BJ (cell line): Measurements from ENCODE around the gene GPR12. TPM values are rescaled to one million over a fixed set of nuclear protein-coding genes. Genes with fewer than 3 reads are reported as not detected.

Experiments used
- CTCF ChIA-PET: fragments of 350-600 bp; formaldehyde crosslinking; extraction: SDS; loops from one replicate; lab custom pipeline; 2021; ENCODE audit warnings: antibody characterized with exemption, inconsistent platforms; lab: Yijun Ruan, JAX
- POLR2A ChIA-PET: fragments of 300-600 bp; sonication (Branson Sonifier 250); formaldehyde crosslinking; extraction: SDS; loops from one replicate; lab custom pipeline; 2021; ENCODE audit warnings: antibody characterized with exemption; lab: Charles Lee
- DNase-seq: peaks from one replicate; pipeline ENCODE4 v3.0.0-alpha.2; 2011; ENCODE audit warnings: low read depth
- H3K27me3 ChIP-seq: 2 replicates; pipeline ENCODE4 v1.6.0; 2011; ENCODE audit warnings: low read length; ENCODE audit not compliant: control insufficient read depth, insufficient read depth
- H3K36me3 ChIP-seq: 2 replicates; pipeline ENCODE4 v1.5.1; 2011; ENCODE audit warnings: low read length; ENCODE audit not compliant: control insufficient read depth, insufficient read depth
- H3K4me3 ChIP-seq: 2 replicates; pipeline ENCODE4 v1.5.1; 2011; ENCODE audit warnings: low read depth, mild to moderate bottlenecking, control low read depth, low read length
- CTCF ChIP-seq: IDR thresholded peaks from 2 replicates; pipeline ENCODE4 v1.5.1; 2011; ENCODE audit warnings: low read depth, mild to moderate bottlenecking, control low read depth, inconsistent platforms, low read length, moderate library complexity; ENCODE audit not compliant: insufficient read depth
- polyA plus RNA-seq: library from polyadenylated mRNA; depleted of rRNA; stranded (reverse); fragments of >200 nt; gene quantifications from 2 replicates; pipeline ENCODE4 v1.2.3, GENCODE V29; 2011

GPR12 gene
- polyA plus RNA-seq, 1 experiment = not detected

DNA sequence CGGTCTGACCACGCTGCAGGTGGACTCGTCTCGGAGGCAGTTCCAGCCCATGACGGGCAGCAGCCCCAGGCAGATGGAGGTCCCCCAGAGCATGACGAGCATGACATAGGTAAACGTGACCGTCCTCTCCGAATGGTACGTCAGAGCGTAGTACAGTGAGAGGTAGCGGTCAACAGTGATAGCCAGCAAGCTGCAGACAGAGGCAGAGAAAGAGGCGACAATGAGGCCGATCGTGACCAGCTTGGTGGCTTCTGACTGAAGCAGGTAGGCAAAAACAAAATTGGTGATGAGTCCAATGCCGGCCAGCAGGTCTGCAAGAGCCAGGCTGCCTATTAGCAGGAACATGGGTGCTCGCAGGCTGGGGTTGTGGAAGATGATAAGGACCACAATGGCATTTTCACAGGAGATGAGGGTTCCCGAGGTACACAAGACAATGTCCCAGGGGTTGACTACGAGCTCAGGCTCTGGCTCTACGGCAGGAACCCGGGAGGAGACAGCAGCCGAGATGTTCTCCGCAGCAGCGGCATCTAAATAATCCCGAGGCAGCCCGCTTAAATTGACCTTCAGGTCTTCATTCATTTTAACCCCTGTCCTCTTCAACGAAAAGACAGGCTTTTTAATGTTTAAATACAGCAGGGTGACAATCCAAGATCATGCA lies 1.2 kb downstream of the GPR12 start:
- ChIA-PET CTCF (no interaction called here), POLR2A (no interaction called here)
- H3K4me3 ChIP-seq = no peak overlapping the region
- peaks cover 25% of the 10 kb centered on the region for H3K27me3 ChIP-seq
- no peak for TF ChIP-seq CTCF
- no peaks in the 10 kb centered on the region for H3K36me3 ChIP-seq
- no peak for DNase-seq

- no peak for TF ChIP-seq CTCF
- H3K36me3 ChIP-seq = no peaks in the 10 kb centered on the region
- DNase-seq = no peak
- POLR2A ChIA-PET = no interaction called here
- H3K27me3 ChIP-seq = peaks cover 25% of the 10 kb centered on the region
- CTCF ChIA-PET = interaction anchor here (0.7 kb wide), 1 partner anchor 815 kb away, joined by 3 read pairs; no protein-coding TSS in a partner anchor
- H3K4me3 ChIP-seq = no peak overlapping the region
These were observed 2.0 kb downstream of the GPR12 start for GRCh38 chr13:26758496-26759157.

DNA sequence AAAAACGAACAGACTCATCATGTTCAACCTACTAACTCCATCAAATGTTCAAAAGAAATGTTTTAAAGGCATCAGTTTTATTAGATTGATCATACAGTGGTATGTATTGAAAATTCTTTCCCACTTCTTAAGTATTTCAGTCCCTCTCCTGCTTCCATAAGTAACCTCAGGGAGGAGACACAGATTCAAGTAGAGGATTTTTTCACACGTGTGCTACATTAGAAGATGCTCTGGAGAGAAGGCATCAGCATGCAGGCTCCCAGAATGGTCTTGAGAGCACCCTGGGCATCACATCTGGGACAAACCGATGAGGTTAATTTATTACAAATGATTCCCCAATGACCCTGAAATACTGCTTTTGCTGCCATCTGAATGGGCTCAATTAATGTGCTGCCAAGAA lies 3.6 kb downstream of the GPR12 start:
- no peak overlapping the region for H3K4me3 ChIP-seq
- POLR2A ChIA-PET = no interaction called here
- H3K36me3 ChIP-seq = no peaks in the 10 kb centered on the region
- CTCF ChIA-PET = no interaction called here
- TF ChIP-seq CTCF = no peak
- H3K27me3 ChIP-seq = peaks cover 20% of the 10 kb centered on the region
- no peak for DNase-seq

GRCh38 chr13:26752671-26753070 lies 7.9 kb downstream of the GPR12 start:
- Histone ChIP-seq H3K4me3 (no peak overlapping the region), H3K27me3 (peaks cover 3% of the 10 kb centered on the region; the same call in 1 of the 2 replicates), H3K36me3 (no peaks in the 10 kb centered on the region)
- CTCF ChIA-PET = no interaction called here
- no peak for DNase-seq
- TF ChIP-seq CTCF = no peak
- POLR2A ChIA-PET = no interaction called here

GRCh38 chr13:26749905-26750304 lies 10.7 kb downstream of the GPR12 start:
- POLR2A ChIA-PET = no interaction called here

More at GRCh38 chr13:26749905-26750304, 10.7 kb downstream of the GPR12 start:
- no peak overlapping the region for H3K4me3 ChIP-seq
- DNase-seq = no peak
- peaks cover 7% of the 10 kb centered on the region for H3K27me3 ChIP-seq
- CTCF ChIA-PET = interaction anchor here (0.9 kb wide), 1 partner anchor 565 kb away, joined by 4 read pairs; no protein-coding TSS in a partner anchor
- TF ChIP-seq CTCF = no peak
- no peaks in the 10 kb centered on the region for H3K36me3 ChIP-seq
